GM10847 (cell line): ENCODE data around the gene OSBPL1A.

ENCODE experiments used
- POLR2A ChIP-seq: IDR thresholded peaks from 2 replicates; pipeline ENCODE4 v1.6.1; 2011; ENCODE audit not compliant: insufficient read length; ENCODE audit errors: extremely low read depth

Gene OSBPL1A

DNA sequence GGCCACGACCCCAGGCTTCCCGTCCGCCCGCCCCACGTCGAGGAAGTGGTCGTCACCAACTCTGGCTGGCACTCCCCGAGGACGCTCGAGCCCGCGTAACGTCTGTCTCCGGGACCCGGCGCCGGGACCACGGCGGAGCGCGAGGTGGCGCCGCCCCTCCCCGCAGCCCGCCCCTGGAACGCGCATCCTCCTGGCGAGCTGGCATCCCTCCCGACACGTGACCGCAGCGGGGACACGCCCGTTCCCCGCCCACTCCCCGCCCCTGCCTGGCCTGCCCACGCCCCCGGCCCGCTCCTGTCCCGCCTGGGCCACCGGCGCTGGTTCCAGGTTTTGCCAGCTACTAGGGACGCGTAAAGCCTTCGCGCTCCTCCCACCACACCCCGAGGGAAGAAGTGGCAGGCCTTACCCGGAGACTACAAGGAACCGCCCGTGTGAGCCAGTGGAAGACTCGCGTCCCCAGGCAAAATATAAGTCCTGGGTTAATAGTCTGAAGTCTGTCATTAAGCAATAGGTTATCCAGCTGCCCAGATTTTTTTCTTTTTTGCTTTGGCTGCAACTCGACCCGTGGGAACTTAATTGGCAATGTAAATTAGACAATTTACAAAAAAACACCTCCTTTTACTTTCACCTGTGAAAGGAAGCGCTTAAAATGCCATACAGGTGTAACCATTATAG is at the start of gene OSBPL1A:
Gene OSBPL1A (minus strand): TSS at position 131 of the 675 bp plus-strand sequence. CDS start 20,291 bp downstream, outside the sequence.
- TF ChIP-seq POLR2A = no peak

DNA sequence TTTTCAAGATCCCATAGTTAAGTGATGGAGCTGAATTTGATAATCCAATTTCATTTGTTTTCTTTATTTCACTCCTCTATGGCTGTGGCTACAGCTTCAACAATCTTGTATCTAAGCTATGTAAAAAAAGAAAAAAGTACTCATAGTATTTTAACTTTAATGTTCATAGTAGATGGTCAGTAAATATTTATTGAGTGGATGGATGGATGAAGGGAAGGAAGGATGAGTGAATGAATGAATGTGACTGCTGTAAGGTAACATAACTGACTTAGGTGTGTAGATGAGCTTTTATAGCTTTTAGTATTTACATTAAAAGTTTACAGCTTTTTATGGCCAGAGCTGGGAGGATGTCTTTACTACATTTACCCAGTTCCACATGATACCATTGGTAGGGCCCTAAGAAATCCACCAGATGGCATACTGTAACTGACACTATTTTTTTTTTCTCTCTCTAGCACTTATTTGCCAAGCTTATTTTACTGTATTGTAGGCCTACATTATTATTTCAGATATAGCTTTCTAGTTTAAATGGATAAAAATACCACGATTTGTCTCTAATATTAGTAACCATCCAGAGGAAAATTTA is 49.4 kb upstream of the OSBPL1A start:
- no peak for TF ChIP-seq POLR2A

DNA sequence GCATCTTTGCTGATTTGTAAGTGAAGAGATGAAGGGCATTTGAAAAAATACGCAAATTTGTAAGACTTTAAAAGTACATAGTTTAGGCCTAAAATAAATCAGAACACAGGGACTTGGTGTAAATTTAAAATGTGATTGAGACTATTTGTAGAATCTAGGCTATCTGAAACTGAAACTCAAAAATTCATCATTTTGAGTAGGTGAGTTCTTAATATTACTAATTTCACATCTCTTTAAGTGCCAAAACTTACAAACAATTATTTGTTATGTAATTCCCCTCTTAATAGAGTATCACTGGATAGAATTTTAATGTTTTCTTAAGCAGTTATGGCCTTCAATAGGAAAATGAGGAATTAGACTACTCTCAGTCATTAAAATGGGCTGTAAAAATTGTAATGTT is 48.8 kb upstream of the OSBPL1A start:
- TF ChIP-seq POLR2A = no peak

DNA sequence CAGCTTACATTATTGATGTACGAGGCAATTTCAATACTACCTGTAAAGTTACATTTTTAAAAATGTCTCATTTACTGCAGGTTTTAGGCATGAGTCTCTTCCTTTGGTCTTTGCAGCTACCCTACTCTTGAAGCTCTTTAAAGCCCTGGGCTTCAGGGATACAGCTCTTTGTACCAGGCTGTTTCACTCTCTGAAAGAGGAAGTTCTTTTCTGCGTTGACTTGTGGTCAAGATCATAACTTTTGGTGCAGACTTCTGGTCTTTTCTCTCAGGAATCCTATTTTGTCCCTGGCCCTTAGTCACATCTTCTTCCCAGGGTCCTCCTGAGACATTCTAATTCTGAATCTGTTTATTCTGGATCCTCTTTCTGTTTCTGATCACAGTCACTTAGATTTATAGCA is 46.2 kb upstream of the OSBPL1A start:
- TF ChIP-seq POLR2A = no peak

- no peak for TF ChIP-seq POLR2A
Observed at GRCh38 chr18:24436939-24437338, 39.3 kb upstream of the OSBPL1A start.

DNA sequence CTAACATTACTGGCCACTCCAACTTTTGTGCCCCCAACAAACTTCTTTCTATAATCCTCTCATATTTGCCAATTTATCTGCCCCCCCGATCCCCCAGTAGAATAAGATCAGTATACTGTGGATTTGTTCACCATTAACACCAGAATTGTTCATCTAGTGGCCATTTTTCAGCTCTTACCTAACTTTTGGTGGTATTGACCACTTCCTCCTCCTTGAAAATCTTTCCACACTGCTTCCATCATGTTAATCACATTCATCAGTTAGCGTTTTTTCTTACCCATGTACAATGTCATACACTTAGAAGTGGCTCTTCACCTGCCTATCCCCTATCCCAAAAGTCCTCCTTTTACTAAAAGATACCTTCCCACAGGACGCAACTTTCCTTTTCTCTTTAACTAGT is 35.0 kb upstream of the OSBPL1A start:
- TF ChIP-seq POLR2A = no peak

GRCh38 chr18:24429188-24429587 is 31.6 kb upstream of the OSBPL1A start:
- TF ChIP-seq POLR2A = no peak

DNA sequence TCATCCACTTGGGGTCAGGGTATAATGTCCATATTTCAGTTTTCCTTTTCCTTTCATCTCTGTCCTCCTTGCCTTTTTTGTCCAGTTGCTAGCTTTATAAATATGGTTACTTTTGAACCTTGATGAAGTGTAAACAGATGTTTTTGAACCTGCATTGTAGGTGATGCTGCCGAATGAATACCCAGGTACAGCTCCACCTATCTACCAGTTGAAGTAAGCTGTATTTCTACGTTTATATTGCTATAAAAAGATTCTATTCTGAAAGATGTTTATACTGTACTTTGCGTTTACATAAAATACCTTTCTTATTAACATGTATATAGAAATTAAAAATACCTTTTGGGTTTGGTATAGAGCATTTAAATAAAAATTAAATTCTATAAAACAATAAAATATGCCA is 31.1 kb upstream of the OSBPL1A start:
- no peak for TF ChIP-seq POLR2A

GRCh38 chr18:24427484-24427883 is 29.9 kb upstream of the OSBPL1A start:
- TF ChIP-seq POLR2A = no peak

GRCh38 chr18:24426398-24427294 is 29.0 kb upstream of the OSBPL1A start, which contains the start of gene IMPACT:
IMPACT (plus strand) TSS chr18:24426670; CDS start chr18:24426757, 87 bp downstream.
- peak; percentile 50 for TF ChIP-seq POLR2A

GRCh38 chr18:24426073-24426397 is 28.4 kb upstream of the OSBPL1A start:
- TF ChIP-seq POLR2A = no peak

- TF ChIP-seq POLR2A = no peak
Observed at GRCh38 chr18:24421831-24422230, 24.2 kb upstream of the OSBPL1A start.

GRCh38 chr18:24420551-24420950 is 22.9 kb upstream of the OSBPL1A start:
- TF ChIP-seq POLR2A = no peak

DNA sequence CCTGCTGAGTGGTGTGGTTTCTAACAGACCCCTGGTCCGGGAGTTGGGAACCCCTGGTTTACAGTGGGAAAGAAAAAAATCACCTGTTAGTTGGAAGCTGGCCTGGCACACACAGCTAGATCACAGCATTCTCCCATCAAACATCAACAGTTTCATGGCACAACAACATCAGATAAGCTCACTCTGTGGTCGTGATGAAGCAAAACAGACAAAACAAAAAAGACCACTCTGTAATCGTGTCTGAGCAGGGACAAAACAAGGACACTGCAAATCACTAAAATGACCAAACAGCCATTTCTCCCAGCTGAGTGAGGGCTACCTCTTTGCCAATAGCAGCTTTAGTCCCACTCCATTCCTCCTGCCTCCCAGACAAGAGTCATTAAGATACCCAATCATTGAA is 19.9 kb upstream of the OSBPL1A start:
- no peak for TF ChIP-seq POLR2A

DNA sequence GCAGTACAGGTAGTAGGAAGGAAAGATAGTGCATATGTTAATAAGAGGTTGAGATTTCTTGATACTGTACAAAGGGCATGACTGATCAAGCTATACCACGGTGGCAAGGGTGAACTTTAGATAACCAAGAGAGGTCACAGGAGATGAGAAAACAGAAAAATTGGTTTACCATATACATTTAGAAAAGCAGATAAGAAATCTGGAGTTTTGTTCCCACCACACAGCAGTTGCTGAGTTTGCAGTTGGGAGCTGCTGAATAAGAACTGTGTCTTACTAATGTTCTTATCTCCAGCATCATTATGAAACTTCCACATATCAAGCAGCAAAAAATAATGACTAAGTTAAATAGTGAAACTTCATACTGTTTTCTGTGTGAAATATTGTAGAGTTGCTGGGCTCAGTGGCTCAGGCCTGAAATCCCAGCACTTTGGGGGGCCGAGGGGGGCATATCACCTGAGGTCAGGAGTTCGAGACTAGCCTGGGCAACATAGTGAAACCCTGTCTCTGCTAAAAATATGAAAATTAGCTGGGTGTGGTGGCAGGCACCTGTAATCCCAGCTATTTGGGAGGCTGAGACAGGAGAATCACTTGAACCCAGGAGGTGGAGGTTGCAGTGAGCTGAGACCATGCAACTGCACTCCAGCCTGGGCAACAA is 16.9 kb upstream of the OSBPL1A start:
- no peak for TF ChIP-seq POLR2A

- TF ChIP-seq POLR2A = no peak
Observed at GRCh38 chr18:24413148-24413547, 15.5 kb upstream of the OSBPL1A start.

GRCh38 chr18:24408496-24408895 is 10.9 kb upstream of the OSBPL1A start:
- no peak for TF ChIP-seq POLR2A
